Activated CD4-positive, alpha-beta T cell treated with anti-CD3 and anti-CD28 coated beads for 24 hours (primary cell): ENCODE data around the gene H3-3A.
A peak's percentile ranks its signal among the peaks of the same experiment; 100 is the strongest.
"Not testable (repeated sequence)": the region's sequence is repeated elsewhere in the genome, so short reads cannot be mapped to it uniquely, and the experiment has no call there.

ENCODE experiments used
- DNase-seq, 2 donors: peaks; one replicate each; pipeline ENCODE4 v3.0.0-alpha.2; 2020; ENCODE audit warnings: low read depth in 2 of 2

The H3-3A gene

DNA sequence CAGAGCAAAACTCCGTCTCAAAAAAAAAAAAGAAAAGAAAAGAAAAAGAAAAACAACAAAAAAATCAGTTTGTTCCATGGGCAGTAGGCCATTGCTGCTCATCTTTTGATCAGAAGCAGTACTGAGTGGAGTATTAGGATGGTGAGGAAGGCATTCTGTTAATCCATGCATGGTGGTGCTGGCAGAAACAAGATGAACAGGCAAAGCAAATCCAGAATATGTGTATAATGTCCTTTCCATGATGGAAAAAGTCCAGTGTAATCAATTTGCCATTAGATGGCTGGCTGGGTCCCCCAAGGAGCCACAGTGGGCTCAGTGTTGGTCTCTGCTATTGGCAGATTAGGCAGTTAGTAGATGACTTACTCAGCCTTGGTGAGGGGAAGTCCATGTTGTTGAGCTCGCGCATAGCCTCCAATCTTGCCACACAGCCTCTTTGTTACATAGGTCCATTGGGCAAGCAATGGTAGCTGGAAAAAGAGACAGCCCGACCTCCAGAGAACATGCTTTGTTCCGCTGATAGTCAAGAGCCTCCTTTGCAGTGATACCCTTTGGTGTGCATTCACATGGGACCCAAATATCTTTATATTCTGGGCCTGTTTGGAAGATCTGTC lies 23.3 kb downstream of the H3-3A start:
- no peak for DNase-seq

DNA sequence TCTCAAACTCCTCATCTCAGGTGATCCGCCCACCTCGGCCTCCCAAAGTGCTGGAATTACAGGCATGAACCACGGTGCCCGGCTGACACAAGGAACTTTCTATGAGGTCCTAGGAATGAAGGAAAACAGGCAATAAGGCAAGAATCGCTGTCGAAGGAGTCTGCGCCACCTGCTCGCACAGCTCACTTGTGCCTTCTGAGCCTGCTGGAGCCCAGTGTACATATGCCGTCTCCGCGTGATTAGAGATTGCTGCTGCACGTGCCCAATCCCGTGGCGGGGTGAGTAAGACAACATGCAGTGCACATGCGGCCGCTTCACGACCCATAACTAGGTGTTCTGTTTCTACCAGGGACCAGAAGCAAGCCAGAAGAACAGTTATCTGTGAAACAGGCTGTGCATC lies 24.3 kb downstream of the H3-3A start:
- no peak for DNase-seq

DNA sequence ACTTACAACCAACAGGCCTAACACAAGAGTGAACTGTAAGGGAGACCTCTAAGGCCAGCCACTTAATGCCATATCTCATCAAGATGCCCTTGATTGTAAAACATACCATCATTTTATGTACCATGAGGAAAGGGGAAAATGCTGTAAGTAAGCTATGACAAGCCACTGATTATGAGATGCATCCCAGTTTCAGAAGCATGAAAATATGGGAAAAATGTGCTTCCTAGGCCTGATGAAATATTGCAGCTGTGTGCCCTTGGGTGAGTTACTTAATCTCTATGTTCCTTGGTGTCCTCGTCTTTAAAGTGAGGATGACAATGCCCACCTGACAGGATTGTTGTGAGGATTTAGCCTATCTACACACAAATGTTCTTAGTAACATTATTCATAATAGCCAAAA lies 28.9 kb downstream of the H3-3A start:
- no peak for DNase-seq

DNA sequence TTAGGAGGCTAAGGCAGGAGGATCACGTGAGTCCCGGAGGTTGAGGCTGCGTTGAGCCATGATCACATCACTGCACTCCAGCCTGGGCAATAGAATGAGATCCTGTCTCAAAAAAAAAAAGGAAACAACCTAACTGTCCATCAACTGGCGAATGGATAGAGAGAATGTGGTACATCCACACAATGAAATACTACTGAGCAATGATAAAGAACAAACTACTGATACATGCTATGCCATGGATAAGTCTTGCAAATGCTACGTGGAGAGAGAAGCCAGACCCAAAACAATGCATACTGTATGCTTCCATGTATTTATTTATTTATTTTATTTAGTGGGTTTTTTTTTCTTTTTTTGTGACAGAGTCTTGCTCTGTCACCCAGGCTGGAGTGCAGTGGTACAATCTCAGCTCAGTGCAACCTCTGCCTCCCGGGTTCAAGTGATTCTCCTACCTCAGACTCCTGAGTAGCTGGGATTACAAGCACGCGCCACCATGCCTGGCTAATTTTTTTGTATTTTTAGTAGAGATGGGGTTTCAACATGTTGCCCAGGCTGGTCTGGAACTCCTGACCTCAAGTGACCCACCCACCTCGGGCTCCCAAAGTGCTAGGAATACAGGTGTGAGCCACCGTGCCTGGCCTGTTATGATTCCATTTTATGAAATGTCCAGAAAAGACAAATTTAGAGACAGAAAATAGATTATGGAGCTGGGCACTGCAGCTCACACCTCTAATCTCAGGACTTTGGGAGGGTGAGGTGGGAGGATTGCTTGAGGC lies 29.7 kb downstream of the H3-3A start:
- not testable (repeated sequence) for DNase-seq

DNA sequence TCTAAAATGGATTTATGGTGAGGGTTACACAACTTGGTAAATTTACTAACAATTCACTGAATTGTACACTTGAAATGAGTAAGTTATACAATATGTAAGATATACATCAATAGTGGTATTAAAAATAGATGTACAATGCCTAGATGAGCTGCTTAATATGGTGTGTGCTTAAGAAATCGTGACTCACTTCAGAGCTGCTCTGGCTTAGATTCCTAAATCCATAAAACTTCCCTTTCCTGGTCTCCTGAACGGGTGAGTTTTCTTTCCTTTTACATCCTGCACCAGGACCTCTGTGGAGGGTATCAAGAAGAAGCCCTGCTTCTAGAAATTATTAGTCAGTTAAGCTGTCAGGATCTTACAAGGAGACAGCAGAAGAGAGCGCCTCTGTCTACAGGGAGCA lies 30.4 kb downstream of the H3-3A start:
- DNase-seq = no peak

DNA sequence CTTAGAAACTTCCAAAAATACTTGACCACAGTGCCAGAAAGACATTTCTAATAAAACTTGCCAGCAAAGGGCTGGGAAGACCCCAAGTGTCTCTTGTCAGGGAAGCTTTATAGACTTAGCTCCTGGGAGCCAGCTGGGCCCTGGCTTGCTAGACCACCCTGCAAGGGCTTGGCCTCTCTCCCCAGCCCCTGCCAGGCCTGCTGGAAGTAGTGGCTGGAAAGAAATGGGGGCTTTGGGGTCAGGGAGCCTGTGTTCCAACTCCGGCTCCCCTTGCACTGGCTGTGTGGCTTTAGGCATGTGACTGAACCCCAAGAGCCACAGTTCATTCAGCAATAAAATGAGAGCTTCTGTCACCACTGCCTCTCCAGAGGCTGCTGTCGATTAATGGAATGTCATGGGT lies 31.1 kb downstream of the H3-3A start:
- no peak for DNase-seq

DNA sequence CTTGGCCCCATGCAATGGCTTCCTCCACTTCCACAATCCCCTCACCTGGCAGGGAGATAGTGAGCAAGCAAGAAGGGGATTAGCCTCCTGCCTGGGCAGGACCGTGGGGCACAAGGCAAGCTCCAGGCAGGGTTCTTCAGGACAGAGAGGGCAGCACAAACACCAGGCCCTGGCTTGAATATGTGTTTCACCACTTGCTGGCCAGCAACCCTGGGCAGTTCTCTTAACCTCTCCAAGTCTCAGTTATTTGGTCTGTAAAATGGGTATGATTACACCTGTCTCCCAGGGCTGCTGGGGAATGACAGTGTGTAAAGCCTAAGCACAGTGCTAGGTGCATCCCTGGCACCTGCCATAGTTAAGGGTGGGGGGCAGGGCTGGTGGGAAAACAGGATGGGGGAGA lies 31.9 kb downstream of the H3-3A start:
- DNase-seq = no peak

DNA sequence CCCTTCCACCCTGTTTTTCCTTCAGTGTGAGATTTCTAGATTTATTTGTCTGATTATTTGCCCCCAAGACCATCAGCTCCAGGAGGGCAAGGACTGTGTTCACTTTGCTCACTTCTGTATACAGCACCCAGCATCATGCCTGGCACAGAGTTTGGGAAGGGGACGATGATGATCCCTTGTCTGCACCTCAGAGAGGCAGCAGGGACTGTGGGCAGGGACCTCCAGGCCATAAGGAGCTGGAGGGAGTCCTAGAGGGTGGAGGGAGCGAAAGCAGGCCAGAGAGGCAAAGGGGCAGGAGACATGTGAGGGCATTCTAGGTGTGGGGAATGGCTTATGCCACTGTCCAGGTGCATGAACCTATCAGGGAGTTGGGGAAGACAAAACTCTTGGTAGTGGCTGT lies 32.8 kb downstream of the H3-3A start:
- no peak for DNase-seq

DNA sequence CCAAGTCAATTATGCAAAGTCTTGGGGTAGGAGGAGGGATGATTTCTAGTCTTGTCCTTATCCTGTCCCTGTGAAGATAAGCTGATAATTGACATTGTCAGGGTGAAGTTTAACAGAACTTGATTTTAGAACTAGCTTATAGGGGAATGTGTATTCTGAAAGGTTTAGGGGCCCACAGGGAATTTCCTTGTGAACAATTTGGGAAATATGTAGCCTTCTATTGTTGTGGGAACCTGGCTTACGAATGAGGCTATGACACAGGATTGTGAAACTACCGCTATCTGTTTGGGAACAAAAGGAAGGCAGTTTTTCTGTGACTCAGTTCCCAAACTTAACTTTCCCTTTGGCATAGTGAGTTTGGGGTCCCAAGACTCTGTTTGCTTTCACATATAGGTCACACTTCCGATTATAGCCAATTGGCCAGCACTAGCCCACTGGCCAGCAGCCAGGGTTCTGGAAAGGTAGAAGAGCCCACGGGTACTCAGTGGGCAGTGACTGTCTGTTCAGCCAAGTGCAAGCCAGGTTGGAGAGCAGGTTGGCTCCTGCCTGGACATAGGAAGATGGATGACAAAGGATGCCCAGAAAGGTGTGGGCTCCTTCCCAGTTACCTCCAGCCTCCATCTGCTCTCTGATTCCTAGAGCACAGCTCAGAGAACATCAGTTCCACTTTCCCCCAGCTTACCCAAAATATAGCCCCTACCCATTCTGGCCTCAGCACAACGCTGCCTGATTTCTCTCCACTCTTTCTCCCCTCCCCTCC lies 35.5 kb downstream of the H3-3A start:
- DNase-seq = no peak

DNA sequence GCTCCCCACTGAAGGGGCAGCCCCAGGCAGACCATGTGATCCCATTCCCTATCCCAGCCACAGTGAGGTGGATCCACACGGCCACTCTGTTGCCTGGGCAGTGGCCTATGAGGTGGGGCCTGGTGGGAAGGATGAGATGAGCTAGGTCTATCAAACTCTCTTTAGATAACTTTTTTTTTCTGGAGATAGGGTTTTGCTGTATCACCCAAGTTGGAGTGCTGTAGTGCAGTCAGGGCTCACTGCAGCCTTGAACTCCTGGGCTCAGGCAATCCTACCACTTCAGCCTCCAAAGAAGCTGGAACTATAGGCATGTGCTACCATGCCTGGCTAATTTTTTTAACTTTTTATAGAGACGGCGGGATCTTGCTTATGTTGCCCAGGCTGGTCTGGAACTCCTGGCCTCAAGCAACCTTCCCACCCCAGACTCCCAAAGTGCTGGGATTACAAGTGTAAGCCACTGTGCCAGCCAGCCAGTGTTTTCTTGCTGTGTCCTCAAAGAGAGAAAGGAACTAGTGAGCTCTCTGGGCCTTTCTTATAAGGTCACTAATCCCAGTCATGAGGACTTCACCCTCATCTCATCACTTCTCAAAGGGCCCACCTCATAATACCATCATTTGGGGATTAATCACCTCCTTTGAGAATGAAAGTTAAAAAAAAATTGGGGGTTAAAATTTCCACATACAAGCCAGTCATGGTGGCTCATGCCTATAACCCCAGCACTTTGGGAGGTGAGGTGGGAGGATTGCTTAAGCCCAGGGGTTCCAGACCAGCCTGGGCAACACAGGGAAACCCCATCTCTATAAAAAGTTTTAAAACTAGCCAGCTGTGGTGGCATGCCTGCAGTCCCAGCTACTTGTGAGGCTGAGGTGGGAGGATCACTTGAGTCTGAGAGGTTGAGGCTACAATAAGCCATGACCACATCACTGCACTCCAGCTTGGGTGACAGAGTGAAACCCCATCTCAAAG lies 36.6 kb downstream of the H3-3A start:
- DNase-seq = no peak

DNA sequence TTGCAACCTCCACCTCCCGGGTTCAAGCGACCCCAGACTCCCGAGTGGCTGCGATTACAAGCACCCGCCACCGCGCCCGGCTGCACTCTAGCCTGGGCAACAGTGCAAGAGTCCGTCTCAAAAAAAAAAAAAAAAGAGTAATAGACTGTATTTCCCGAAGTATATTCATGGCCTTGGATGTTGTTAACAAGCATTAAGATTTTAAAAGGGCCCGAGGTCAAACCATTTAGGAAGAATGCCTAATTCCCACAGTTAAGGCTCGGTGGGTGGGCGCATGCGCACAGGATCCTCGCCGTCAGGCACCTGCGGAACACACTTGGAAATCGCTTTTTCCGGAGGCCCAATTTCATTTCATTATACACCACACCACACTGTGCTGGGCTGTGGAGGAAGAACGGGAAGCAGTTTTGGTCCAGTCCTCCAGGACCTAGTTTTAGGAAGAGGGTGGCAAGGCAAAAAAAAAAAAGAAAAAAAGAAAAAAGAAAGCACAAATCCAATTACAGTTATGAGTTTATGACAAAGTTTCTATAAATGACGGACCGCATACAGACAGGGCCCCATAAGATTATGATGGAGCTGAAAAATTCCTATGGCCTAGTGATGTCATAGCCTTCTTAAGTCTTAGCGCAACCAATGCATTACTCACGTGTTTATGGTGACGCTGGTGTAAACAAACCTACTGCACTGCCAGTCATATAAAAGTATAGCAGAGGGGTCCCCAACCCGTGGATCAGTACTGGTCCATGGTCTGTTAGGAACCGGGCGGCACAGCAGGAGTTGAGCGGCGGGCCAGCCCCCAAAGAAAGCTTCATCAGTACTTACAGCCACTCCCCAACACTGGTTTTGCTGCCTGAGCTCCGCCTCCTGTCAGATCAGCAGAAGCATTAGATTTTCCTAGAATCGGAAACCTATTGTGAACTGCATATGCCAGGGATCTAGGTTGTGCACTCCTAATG lies 38.2 kb downstream of the H3-3A start:
- DNase-seq = peak in 1 of 2 donors; percentile 39

DNA sequence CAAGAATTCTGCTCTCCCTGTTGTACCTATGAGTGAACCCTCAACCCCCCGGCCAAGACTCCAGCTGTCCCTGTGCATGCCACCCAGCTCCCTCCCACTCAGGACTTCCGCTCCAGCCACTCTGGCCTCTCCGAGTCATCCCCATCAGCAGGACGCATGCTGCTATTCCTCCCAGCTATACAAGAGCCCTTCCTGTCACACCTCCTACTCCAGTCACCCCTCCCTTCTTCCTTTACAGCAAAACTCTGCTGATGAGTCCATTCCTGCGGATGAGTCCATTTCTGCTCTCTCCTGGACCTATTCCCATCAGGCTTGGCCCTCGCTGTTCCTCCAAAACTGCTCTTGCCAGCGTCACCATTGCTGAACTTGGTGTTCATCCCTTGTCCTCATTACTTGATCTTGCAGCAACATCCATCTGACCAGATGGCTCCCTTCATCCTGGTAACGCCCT lies 42.2 kb downstream of the H3-3A start:
- no peak for DNase-seq

DNA sequence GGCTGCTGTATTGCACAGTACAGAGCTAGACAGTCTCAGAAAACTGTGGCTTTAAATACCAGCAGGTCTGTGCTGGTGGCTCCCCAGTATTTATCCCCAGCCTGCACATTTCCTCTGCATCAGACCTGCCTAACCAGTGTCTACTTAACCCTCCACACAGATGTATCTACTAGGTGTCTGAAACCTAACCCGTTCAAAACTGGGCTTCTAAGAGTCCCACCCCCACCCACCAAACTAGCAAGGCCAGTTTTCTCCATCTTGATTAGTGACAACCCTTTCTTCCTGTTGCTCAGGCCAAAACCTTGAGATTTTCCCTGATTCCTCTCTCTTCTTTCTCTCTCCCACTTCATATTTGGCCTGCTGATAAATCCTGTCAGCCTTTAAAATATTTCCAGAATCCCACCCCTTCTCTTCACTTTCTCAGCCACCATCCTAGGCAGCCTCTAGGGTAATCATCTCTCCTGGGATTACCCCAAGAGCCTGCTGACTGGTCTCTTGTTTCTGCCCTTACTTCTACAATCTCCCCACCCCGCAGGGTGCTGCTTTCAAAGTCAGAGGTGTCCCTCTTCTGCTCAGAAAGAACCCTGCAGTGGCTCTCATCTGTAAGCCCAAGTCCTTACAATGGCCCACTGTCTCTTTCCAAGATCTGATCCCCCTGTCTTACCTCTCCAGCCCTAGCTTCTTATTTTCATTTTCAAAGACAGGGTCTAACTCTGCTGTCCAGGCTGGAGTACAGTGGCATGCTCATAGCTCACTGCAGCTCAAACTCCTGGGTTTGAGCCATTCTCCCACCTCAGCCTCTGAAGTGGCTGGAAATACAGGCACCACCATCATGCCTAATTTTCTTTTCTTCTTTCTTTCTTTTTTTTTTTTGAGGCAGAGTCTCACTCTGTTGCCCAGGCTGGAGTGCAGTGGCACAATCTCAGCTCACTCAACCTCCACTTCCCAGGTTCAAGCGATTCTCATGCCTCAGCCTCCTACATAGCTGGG lies 45.2 kb downstream of the H3-3A start:
- no peak for DNase-seq

DNA sequence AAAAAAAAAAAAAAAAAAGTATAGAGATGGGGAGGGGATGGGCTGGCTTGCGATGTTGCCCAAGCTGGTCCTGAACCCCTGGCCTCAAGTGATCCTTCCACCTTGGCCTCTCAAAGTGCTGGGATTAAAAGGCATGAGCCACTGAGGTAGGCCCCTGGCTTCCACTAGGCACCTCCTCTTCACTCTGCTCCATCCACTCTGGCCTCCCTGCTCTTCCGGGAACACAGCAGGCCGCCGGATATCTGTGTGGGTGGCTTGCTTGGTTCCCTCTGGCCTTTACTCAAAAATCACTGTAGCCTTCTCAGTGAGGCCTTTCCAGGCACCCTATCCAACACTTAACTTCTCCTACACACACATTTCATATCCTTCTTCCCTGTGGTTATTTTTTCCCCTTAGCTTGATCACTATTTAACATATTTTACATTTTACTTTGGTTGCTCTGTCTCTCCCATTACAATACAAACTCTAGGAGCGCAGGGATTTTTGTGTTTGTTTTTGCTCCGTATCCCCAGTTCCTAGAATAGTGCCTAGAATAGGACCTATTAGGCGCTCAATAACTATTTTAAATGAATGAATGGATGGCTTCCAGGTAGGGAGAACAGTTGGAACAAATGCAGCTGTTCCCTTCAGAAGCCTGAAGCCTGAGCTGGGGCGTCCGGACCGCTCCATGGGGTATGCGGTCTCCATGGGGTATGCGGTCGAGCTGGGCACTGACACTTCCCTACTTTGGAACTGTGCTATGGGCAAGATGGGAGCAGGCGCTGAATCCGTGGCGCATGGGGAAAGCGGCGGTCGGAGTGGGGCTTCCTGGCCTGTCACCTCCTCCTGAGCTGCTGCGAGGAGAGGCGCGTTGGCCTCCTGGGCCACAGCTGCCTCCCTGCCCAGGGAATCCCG lies 46.7 kb downstream of the H3-3A start:
- DNase-seq = no peak

DNA sequence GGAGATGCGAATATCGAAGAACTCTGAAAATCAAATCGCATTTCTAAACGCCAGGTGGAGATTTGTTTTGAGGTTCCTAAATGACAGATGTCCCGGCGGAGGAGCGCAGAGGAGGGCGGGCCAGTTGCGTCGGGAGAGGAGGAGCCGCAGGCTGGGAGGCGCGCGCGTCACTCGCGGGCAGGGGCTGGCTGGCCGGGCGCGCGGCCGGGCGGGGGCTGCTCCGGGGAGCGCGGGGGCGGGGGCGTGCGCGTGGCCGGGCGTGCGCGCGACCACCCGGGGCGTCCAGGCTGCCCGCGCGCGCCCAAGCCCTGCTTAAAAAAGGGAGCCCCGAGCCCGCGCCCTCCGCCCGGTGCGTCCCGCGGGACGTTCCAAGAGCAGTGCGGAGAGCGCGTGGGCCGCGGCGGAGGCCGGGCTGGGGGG lies 47.3 kb downstream of the H3-3A start:
- peak; percentile 66 to 74 for DNase-seq

DNA sequence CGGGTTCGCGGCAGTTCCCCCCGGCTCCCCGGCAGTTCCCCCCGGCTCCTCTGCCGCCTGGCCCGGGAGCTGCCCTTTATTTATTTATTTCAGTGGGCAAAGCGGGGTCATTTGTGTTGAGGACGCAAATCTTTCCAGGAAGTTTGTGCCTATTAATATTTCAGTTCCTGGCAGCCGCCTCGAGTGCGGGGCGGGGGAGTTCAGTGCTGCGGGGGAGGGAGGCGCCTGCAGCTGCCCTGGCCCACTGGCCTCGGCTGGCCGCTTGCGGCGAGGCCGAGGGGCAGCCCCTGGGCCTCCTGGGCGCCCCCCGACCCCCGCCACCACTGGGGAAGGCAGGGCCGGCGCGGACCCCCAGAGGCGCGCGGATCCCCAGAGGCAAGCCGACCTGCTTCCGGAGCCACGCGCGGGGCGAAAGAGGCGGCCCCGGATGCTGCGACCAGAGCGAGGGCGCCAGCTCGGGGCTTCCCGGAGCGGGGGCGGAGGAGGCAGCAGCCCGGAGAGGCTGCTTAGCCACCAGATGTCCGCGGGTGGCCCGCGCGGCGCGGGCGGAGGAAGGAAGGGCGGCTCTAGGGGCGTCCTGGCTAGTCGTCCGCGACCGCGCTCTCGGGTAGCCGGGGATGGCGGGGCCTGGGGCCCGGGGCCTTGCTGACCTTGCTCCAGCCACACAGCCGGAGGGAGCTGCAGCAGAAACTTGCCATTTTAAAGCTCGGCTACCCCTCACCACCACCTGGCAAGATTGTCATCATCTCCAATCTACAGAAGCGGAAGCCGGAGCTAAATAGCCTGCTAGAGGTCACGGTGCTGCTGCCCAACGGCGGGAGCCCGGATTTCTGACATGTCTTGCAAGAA lies 48.0 kb downstream of the H3-3A start:
- DNase-seq = peak; percentile 26 to 60
